NCI-H2196 treated with DMSO at 0.1 percent for 48 hours (cell line): Measurements from ENCODE around the gene POLN.

ENCODE experiments used
- DNase-seq: peaks from one replicate; lab custom pipeline; 2025; ENCODE audit not compliant: unreplicated experiment; lab: John Stamatoyannopoulos, UW

Gene POLN

GRCh38 chr4:2126309-2127043, 115.4 kb downstream of the POLN start:
- DNase-seq, result no peak

DNA sequence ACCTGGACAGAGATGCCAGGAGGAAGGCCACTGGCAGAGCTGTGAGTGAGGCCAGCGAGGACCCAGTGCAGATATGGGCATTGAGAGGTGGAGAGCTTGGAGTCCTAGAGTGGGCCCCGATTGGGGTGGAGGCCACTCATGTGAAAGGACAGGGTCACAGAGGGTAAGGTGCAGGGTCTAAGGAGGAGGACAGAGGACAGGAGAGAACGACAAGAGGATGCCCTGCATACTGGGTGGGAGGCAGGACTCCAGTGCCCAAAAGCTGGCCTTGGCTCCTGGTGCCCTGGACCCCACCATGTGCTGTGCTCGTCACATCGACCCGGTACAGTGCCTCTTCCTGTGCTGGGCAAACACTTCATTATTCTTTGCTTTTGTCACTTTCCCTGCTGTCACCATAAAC, 116.1 kb downstream of the POLN start:
- DNase-seq, result no peak

- DNase-seq, result no peak
These were observed 116.9 kb downstream of the POLN start for GRCh38 chr4:2125023-2125422.

- no peak for DNase-seq
These were observed 125.1 kb downstream of the POLN start for GRCh38 chr4:2116687-2117400.

DNA sequence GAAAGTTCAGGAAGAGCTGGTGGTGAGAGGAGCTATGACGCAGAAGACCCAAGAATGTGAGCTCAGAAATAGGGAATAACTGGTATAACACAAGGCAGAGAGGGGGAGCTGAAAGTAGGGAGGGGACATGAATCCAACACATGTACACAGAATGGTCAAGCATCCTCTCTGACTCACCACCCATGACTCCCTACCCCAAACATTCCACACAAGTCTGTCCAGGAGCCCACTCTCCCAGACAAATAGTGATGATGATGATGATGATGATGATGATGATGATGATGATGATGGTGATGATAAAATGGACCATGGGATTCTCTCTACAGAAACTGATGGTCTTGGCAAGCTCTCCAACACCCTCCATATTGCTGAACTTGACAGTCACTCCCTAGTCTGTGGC, 136.4 kb downstream of the POLN start:
- DNase-seq, result no peak

GRCh38 chr4:2104556-2105345, 137.2 kb downstream of the POLN start:
- DNase-seq, result no peak

- DNase-seq, result no peak
These were observed 137.9 kb downstream of the POLN start for GRCh38 chr4:2103843-2104547.

DNA sequence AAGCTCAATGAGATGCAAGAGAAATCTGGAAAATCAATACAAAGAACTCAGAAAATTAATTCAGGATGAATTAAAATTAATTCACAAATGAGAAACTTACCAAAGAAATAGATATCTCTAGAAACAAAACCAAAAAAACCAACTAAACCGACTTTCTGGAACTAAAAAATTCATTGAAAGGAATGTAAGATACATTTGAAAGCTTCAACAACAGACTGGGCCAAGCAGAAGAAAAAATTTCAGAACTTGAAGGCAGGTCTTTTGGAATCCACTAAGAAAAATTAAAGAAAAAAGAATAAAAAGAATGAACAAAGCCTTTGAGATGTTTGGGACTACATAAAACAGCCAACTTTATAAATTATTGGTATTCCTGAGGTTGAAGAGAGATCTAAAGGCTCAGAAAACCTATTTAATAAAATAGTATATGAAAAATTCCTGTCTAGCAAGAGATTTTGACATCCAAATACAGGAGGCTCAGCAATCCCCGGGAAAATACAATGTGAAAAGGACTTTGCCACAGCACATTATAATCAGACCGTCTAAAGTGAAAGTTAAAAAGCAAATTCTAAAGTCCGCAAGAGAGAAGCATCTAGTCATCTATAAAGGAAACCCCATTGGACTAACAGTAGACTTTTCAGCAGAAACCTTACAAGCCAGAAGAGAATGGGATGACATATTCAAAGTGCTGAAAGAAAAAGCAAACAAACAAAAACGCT, 138.6 kb downstream of the POLN start:
- DNase-seq, result no peak

- no peak for DNase-seq
These were observed 139.7 kb downstream of the POLN start for GRCh38 chr4:2102045-2102883.

DNA sequence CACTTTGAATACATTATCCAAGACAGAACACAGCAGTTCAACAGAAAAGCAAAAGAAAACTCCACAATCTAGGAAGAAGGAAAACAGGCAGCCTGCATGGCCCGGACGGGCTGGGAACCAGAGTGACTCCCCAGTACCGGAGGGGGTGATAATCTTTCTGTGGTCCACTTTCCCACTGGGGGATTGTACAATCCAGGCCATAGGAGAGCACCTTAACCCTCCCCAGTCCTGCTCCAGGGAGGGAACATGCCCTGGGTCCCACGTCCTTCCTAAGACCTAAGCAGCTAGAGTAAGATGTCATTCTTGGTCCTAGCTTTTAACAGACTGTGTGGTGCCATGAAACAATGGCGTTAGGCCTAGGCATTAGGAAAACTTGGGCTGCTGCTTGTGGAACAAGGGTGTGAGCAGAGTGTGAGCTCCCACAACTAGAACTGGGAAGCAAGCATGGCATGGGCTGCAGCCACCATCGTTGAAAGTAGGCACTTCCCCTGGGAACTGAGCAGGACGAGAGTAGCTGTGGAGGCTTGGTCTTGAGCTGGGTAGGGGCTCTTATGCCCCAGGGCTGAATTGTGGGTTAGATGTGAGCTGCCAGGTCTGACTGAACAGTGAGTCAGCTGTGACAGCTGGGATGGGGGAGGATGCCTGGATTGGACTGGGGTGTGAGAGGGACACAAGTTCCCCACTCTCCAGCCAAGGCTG, 140.4 kb downstream of the POLN start:
- DNase-seq, result no peak

DNA sequence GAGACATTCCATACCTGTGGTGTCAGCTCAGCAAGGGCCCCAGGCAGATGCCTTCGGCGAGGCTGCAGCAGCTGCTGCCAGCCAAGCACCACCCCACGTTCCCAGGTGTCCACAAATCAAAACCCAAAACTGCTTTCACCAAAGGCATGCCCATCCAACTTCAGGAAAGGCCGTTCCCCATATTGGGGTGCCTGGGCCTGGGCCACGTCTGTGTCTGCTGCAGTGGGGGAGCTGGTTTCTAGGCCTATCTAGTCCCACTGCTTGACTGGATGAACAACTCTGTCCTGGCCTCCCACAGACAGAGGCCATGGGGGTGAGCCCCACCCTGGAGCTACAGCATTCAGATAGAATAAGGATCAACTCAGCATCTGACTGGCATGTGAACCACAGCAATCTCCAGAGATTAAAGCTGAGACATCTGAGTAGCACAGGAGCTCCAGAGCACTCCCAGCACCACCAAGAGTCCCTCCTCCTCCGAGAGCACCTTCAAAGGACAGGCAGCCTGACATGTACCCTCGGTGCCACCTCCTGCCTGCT, 145.8 kb downstream of the POLN start:
- no peak for DNase-seq

DNA sequence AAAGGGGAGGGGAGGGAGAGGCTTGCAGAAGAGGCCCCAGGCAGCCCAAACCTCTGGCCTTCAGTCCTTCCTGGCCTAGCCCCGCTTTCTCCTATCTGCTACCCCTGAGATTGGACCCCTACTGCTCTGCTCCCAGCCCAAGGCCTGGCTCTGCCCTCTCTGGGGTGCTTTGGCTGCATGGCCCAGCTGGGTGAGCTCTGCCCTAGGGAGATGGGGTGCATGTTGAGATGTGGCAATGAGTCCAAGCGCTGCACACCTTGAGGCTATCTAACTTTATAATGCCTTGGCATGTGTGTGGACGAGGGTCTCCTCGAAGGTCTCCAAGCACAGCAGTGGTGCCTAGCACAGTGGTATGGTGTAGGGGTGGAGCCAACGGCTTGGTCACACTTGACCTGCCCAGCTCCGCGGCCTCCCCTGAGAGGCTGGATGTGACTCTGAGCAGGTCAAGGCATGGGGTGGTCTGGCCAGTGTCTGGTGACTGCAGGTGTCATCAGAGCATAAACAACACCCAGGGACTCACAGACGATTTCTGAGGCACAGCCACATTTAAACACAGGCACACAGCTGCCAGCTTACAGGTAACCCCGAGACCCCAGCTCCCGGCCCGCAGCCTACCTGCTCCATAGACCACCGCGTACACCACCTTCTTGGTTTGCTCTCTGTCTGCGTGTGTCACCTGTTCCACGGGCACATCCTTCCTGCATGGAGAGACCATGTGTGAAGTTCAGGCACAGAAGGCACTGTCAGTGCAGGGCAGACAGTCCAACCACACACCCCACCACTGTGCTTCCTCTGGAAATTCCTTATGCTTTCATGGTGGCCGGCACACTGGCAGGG, 146.5 kb downstream of the POLN start:
- no peak for DNase-seq

DNA sequence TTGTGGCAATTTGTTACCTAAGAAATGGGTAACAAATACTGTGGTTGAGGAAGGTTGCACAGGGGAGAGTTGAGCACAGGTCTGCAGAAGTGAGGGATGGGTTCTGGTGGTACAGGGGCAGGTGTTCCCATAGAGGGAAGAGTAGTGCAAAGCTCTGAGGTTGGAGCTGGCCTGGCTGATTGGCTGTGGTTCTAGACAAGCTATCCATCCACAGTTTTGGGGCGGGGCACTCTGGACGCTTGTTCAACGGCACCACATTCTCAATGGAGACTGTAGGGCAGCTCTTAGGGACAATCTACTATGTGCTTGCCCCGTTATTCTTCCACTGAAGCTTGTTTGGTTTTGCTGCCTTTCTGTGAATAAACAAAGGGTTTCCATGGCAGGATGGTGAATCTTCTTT, 147.4 kb downstream of the POLN start:
- DNase-seq, result no peak

- no peak for DNase-seq
These were observed 148.7 kb downstream of the POLN start for GRCh38 chr4:2093265-2093664.

DNA sequence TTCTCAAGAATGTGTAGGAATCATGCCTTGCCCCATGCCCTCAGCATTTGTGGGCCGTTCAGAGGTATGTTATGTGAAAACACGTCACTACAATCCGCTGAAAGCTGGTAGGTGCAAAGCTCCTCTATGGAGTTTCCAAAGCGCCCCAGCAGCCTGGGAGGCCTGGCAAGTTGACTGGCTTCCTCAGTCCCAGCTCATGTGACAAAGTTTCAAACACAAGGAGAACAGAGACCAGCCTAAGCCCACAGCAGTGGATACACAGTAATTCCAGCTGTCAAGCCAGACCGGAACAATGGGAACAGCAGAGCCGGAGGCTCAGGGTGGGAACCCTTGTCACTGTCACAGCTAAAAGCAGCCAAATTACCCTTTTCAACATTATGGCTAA, 149.3 kb downstream of the POLN start:
- no peak for DNase-seq

DNA sequence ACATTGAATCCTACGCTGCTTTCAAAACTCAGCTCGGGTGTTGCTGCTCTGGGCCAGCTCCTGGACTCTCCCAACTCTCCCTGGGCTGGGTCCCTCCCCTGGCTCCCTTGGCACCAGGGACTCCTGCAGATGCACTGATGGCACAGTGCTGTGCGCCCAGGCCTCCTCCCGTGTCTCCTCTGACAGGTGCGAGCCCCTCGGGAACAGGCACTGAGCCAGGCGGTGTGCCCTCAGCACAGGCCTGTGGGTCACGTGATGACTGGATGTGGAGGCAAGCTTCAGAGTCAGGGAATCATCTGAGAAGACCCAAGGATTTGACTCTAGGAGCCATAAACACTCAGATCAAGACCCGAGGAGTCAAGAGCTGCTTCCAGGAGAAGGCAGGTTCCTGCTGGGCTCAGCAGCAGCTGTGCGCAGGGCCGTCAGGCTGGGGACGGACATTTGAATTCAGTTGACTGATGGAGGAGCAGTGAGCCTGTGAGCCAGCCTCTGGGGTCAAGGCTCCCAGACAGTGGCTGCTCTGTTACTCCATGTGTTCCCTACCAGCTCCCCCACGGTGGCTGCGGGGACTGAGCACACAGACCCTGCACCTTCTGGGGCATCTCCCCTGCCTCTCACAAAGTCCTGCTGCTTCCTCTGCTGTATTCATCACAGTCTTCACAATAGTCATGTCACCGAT, 149.8 kb downstream of the POLN start:
- DNase-seq, result no peak

- DNase-seq, result no peak
These were observed 151.3 kb downstream of the POLN start for GRCh38 chr4:2090642-2091041.

GRCh38 chr4:2089222-2089621, 152.7 kb downstream of the POLN start:
- DNase-seq, result no peak
